ENCODE results near the gene KCNIP4. TPM values are rescaled to one million over a fixed set of nuclear protein-coding genes. Genes with fewer than 3 reads are reported as not detected.

KCNIP4 gene
- total and polyA plus RNA-seq, 2 of the 4 experiments (the other 2 are of a cell fraction), result not detected

DNA sequence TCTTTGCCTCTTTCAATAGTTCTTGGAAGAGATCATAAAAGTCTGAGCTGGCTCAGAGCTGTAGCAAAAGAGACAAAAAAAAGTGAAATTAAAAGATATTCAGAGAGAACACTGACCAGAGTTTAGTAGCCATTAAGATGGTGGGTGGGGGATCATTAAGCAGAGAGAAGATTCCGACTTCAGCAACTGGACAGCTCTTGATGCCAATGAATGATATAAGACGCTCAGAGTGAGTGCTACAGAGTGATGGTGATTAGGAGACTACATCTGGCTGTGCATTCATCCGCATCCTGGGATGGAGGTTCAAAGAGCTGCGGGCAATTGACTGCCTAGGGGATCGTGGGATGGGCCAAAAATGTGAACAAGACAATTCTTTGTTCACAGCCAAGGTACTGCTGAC lies 1069.8 kb downstream of the KCNIP4 start:
- intact Hi-C loops (cut with micrococcal nuclease) (no loop called here), dilution Hi-C loops (cut with HindIII; ENCODE audit: low sequenced_read_pairs, unreplicated experiment) (no loop called here), in situ Hi-C loops (cut with MboI; ENCODE audit: low sequenced_read_pairs) (no loop called here)
- H3K18ac ChIP-seq (ENCODE audit: low read depth, low read length), result no peak overlapping the region
- H4K8ac ChIP-seq (ENCODE audit: low read depth in 2 of 2, low read length in 2 of 2), result no peak overlapping the region
- no peak overlapping the region for H2AK9ac ChIP-seq (replicated peaks; ENCODE audit: low read depth, low read length, poor library complexity)
- H3K4me2 ChIP-seq (ENCODE audit: low read depth, low read length), result no peak overlapping the region
- no peak overlapping the region for H2BK20ac ChIP-seq (ENCODE audit: low read depth, low read length)
- no peak overlapping the region for H2BK120ac ChIP-seq (ENCODE audit: low read depth, low read length)
- WGBS, 2 experiments (ENCODE audit: extremely low coverage in 2 of 2, insufficient read length in 1 of 2), result 60% methylated on average over 1 of the region's 5 CpGs; no CpG with 5 or more reads in 1 of the 2 experiments
- no peak overlapping the region for H2BK15ac ChIP-seq (ENCODE audit: low read depth, low read length)
- H3K56ac ChIP-seq (ENCODE audit: extremely low read depth, insufficient read depth, low read length), result no peak overlapping the region
- H3K4me1 ChIP-seq (ENCODE audit: control insufficient read depth, insufficient read depth, low read length), result no peaks in the 10 kb centered on the region
- H4K91ac ChIP-seq (ENCODE audit: insufficient read depth, low read depth, low read length), result no peak overlapping the region
- CTCF ChIA-PET, result no interaction called here
- no peak overlapping the region for H2AFZ ChIP-seq (replicated peaks; ENCODE audit: low read length, poor library complexity)
- no peak for DNase-seq
- no peak overlapping the region for H3K23ac ChIP-seq (ENCODE audit: low read depth, low read length)
- H3K14ac ChIP-seq (replicated peaks; ENCODE audit: low read depth, low read length), result no peak overlapping the region
- H3K4ac ChIP-seq (ENCODE audit: low read depth, low read length), result no peak overlapping the region
- no peak overlapping the region for H2AK5ac ChIP-seq (ENCODE audit: low read depth, low read length)
- H4K20me1 ChIP-seq (ENCODE audit: insufficient read depth, low read length), result no peaks in the 10 kb centered on the region
- no peak overlapping the region for H3K27ac ChIP-seq (ENCODE audit: insufficient read depth, low read length)
- no peaks in the 10 kb centered on the region for H3K9me1 ChIP-seq (ENCODE audit: insufficient read depth, low read length)
- TF ChIP-seq POLR2A (IDR thresholded peaks at IDR 0.05; ENCODE audit: low read depth, low read length) (no peak), CEBPB (IDR thresholded peaks at IDR 0.05; ENCODE audit: low read depth, low read length) (no peak), NFE2L2 (IDR thresholded peaks at IDR 0.05; ENCODE audit: low read depth, low read length) (no peak), RAD21 (IDR thresholded peaks at IDR 0.05; ENCODE audit: low read length) (no peak), CHD1 (IDR thresholded peaks at IDR 0.05; ENCODE audit: low read depth, low read length) (no peak), RCOR1 (IDR thresholded peaks at IDR 0.05; ENCODE audit: insufficient replicate concordance, low read length) (no peak), MXI1 (IDR thresholded peaks at IDR 0.05; ENCODE audit: borderline replicate concordance, low read depth, low read length) (no peak), SMC3 (IDR thresholded peaks at IDR 0.05; ENCODE audit: low read depth, low read length) (no peak), RFX5 (IDR thresholded peaks at IDR 0.05; ENCODE audit: low read depth, low read length) (no peak), BHLHE40 (IDR thresholded peaks at IDR 0.05; ENCODE audit: low read depth, low read length) (no peak), FOS (IDR thresholded peaks at IDR 0.05; ENCODE audit: low read depth, low read length) (no peak)
- TF ChIP-seq, protein P1, sequence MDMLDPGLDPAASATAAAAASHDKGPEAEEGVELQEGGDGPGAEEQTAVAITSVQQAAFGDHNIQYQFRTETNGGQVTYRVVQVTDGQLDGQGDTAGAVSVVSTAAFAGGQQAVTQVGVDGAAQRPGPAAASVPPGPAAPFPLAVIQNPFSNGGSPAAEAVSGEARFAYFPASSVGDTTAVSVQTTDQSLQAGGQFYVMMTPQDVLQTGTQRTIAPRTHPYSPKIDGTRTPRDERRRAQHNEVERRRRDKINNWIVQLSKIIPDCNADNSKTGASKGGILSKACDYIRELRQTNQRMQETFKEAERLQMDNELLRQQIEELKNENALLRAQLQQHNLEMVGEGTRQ (IDR thresholded peaks at IDR 0.05; ENCODE audit: low read depth, low read length), result no peak
- TF ChIP-seq, protein P2, sequence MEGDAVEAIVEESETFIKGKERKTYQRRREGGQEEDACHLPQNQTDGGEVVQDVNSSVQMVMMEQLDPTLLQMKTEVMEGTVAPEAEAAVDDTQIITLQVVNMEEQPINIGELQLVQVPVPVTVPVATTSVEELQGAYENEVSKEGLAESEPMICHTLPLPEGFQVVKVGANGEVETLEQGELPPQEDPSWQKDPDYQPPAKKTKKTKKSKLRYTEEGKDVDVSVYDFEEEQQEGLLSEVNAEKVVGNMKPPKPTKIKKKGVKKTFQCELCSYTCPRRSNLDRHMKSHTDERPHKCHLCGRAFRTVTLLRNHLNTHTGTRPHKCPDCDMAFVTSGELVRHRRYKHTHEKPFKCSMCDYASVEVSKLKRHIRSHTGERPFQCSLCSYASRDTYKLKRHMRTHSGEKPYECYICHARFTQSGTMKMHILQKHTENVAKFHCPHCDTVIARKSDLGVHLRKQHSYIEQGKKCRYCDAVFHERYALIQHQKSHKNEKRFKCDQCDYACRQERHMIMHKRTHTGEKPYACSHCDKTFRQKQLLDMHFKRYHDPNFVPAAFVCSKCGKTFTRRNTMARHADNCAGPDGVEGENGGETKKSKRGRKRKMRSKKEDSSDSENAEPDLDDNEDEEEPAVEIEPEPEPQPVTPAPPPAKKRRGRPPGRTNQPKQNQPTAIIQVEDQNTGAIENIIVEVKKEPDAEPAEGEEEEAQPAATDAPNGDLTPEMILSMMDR (conservative IDR thresholded peaks at IDR 0.05; ENCODE audit: low read depth, low read length), result no peak
- H3K27me3 ChIP-seq (ENCODE audit: control insufficient read depth, insufficient read depth, low read length), result no peaks in the 10 kb centered on the region
- H2BK5ac ChIP-seq (ENCODE audit: low read depth, low read length, poor library complexity, severe bottlenecking), result no peak overlapping the region
- H3K4me3 ChIP-seq (ENCODE audit: insufficient read depth, low read depth, low read length), result no peak overlapping the region
- no peak for ATAC-seq (ENCODE audit: low read depth)
- POLR2A ChIA-PET (ENCODE audit: unreplicated experiment), result no interaction called here
- H3K9me3 ChIP-seq (ENCODE audit: control insufficient read depth, insufficient read depth, low read length), result peaks cover 8% of the 10 kb centered on the region
- H4K5ac ChIP-seq (ENCODE audit: low read depth, low read length), result no peak overlapping the region
- BruUV-seq (replicated peaks), result no TSS peak
- H3K79me1 ChIP-seq (ENCODE audit: low read depth in 1 of 2, low read length in 2 of 2), result no peaks in the 10 kb centered on the region
- no peaks in the 10 kb centered on the region for H3K36me3 ChIP-seq (ENCODE audit: control insufficient read depth, insufficient read depth, low read length)
- no peak overlapping the region for H3K9ac ChIP-seq (ENCODE audit: low read depth, low read length)
